Heart left ventricle (tissue), 13 donors: ENCODE measurements around the gene CDK8.

ENCODE experiments used
- POLR2A ChIP-seq, 2 donors: fragments of 450-650 bp; IDR thresholded peaks; one replicate each; pipeline ENCODE4 v1.6.1; 2017; ENCODE audit warnings: antibody characterized with exemption in 2 of 2, mild to moderate bottlenecking in 2 of 2, moderate library complexity in 2 of 2
- TF ChIP-seq, protein P1 (sequence below), 12 donors: fragments of 200-600 bp; sonication (generic) in 4 of 12; IDR thresholded peaks; one replicate each; pipeline versions ENCODE4 v1.5.0 to v1.8.0; 2018 to 2022; ENCODE audit warnings: antibody characterized with exemption in 12 of 12, mild to moderate bottlenecking in 5 of 12
- donor health status: ischemic (EF 13 %, LVEDD 7.1; RV severe dilation, severe dysfunction).
- donor health status: DM: no; HTN: yes; CAD: no.
- donor health status: DM: no; HTN: no; CAD: no.
- donor health status: ischemic (EF 25% LVEDD 6.9; RV normal size, moderate dysfunction).
- donor health status: ischemic (EF 25% LVEDD 5.7; RV mildly dilated, moderate dysfunction).
- donor health status: ischemic (EF 35%, LVEDD 5.7; RV mildly dilated, moderate dysfunction).
- donor health status: nonischemic (EF 11% LVEDD 7.7; RV severe dilation, severe dysfunction).
- donor health status: DM: yes; HTN: yes; CAD: no.
- donor health status: PGD.
- donor health status: ischemic (EF 29% LVEDD 5.4; RV normal size, mild dysfunction).
- donor health status: nonischemic (EF 23%, LVEDD 6.1; RV moderate dilation, normal function).

DNA sequence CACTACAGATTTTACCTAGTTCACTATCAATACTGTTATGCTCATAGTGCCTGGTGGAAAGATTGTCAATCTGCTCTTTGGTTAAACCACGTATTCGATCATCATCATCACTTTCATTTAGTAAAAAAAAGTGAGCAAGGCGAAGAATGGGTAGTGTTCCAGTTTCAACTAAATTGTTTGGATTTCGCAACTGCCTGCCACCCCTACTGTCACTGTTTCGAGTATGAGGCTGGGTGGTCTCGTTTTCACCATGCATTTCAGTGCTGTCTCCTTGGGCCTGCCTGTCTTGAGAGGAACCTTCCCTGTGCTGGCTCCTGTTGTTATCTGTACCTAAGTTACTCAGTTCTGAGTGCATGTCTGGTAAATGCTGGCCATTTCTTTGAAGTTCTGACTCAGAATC is 39.9 kb upstream of the CDK8 start:
- TF ChIP-seq POLR2A (IDR thresholded peaks at IDR 0.05), result no peak
- TF ChIP-seq, protein P1, sequence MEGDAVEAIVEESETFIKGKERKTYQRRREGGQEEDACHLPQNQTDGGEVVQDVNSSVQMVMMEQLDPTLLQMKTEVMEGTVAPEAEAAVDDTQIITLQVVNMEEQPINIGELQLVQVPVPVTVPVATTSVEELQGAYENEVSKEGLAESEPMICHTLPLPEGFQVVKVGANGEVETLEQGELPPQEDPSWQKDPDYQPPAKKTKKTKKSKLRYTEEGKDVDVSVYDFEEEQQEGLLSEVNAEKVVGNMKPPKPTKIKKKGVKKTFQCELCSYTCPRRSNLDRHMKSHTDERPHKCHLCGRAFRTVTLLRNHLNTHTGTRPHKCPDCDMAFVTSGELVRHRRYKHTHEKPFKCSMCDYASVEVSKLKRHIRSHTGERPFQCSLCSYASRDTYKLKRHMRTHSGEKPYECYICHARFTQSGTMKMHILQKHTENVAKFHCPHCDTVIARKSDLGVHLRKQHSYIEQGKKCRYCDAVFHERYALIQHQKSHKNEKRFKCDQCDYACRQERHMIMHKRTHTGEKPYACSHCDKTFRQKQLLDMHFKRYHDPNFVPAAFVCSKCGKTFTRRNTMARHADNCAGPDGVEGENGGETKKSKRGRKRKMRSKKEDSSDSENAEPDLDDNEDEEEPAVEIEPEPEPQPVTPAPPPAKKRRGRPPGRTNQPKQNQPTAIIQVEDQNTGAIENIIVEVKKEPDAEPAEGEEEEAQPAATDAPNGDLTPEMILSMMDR (IDR thresholded peaks at IDR 0.05), result no peak
